Motor neuron (in vitro differentiated cells): ENCODE measurements around the gene DICER1. TPM values are rescaled to one million over a fixed set of nuclear protein-coding genes. Genes with fewer than 3 reads are reported as not detected.
A peak's percentile ranks its signal among the peaks of the same experiment; 100 is the strongest.

Experiments used
- ATAC-seq, 8 experiments: fragments of 200-7000 bp; cut with Tn5 transposase; replicated peaks in 6 of 8; 2 replicates each; pipeline ENCODE4 v1.8.0; 2021; ENCODE audit warnings: mild to moderate bottlenecking in 8 of 8, moderate library complexity in 8 of 8
- H3K27ac ChIP-seq, 2 donors: fragments of 250-450 bp; sonication (Bioruptor Pico); 2 replicates each; pipeline ENCODE4 v1.9.0; 2021; ENCODE audit warnings: antibody characterized with exemption in 2 of 2, mild to moderate bottlenecking in 2 of 2, moderate library complexity in 1 of 2
- H3K4me1 ChIP-seq, 2 donors: fragments of 250-450 bp; sonication (Bioruptor Pico); replicated peaks in 1 of 2; 2 replicates each; pipeline ENCODE4 v1.6.1; 2021; ENCODE audit warnings: antibody characterized with exemption in 2 of 2, mild to moderate bottlenecking in 2 of 2, moderate library complexity in 1 of 2
- H3K4me3 ChIP-seq, 5 donors: fragments of 250-450 bp; sonication (Bioruptor Pico); 2 replicates each; pipeline ENCODE4 v1.9.0; 2021; ENCODE audit warnings: antibody characterized with exemption in 5 of 5, mild to moderate bottlenecking in 5 of 5, moderate library complexity in 4 of 5
- WGBS, 10 experiments: fragments of 450-650 bp; shearing (Covaris generic); methylation state at CpG; one replicate each; pipeline ENCODE4 v1.0.0; 2022; 5-methylcytosine and 5-hydroxymethylcytosine counted together
- in situ Hi-C, 9 experiments: fragments of 400-800 bp; cut with MboI; loops; one replicate each; pipeline ENCODE4 v1.15.0; 2021; ENCODE audit warnings: low sequenced_read_pairs in 9 of 9, low pct_unique_long_range_greater_than_20kb in 2 of 9; ENCODE audit not compliant: unreplicated experiment in 9 of 9
- total RNA-seq, 8 experiments: library from RNA; unstranded; fragments of 300-600 nt; gene quantifications; 2 replicates each; pipeline versions ENCODE4 v1.2.3 to v1.2.4, GENCODE V29; 2022

DICER1 gene
- total RNA-seq, 8 experiments from 2014 or later, result 20.6 to 70.1 (median 51.4) TPM

DNA sequence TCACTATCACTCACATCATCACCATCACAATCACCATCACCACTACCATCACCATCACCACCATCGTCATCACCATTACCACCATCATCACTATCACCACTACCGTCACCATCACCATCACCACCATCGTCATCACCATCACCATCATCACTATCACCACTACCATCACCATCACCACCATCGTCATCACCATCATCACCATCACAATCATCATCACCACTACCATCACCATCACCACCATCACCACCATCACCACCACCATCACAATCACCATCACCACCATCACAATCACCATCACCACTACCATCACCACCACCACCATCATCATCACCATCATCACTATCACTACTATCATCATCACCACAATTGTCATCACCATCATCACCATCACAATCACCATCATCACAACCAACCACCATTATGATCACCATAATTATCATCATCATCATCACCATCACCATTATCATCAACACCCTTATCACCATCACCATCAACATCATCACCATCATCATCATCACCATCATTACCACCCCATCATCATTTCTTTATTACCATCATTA, 90.8 kb downstream of the DICER1 start:
- no peak overlapping the region for H3K4me3 ChIP-seq
- ATAC-seq, result no peak
- 6 to 94% (median 69%) methylated on average over 1 to 4 of the region's 4 CpGs; no CpG with 5 or more reads in 2 of the 10 experiments for whole genome bisulfite sequencing, 10 experiments
- H3K27ac ChIP-seq, result no peak overlapping the region
- in situ Hi-C loops, result no loop called here
- H3K4me1 ChIP-seq, result peaks cover 6 to 14% of the 10 kb centered on the region in 2 donors

DNA sequence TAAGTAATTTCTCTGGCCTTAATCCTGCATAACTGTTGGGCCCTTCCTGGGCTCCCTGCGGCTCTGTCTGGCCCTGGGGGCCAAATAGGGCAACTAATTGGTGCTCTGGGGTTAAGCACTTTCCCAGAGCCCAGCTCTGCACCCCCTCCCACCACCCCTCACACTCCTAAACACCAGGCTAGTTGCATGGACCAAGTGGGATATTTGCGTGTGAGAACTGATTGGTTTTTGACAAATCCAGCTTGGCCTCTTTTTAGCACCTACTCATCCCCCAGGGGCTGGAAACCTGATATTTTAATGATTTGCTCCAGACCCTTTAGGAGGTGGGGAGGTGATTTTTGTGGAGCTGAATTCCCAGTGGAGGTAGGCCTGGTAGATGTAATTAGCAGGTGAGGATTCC, 91.9 kb downstream of the DICER1 start:
- no peak overlapping the region for H3K4me3 ChIP-seq
- in situ Hi-C loops, result no loop called here
- ATAC-seq, result no peak
- H3K4me1 ChIP-seq, result peaks cover 0 to 8% of the 10 kb centered on the region in 2 donors
- 0 to 71% (median 41%) methylated on average over 1 of the region's 2 CpGs; no CpG with 5 or more reads in 4 of the 10 experiments for WGBS, 10 experiments
- H3K27ac ChIP-seq, result no peak overlapping the region

DNA sequence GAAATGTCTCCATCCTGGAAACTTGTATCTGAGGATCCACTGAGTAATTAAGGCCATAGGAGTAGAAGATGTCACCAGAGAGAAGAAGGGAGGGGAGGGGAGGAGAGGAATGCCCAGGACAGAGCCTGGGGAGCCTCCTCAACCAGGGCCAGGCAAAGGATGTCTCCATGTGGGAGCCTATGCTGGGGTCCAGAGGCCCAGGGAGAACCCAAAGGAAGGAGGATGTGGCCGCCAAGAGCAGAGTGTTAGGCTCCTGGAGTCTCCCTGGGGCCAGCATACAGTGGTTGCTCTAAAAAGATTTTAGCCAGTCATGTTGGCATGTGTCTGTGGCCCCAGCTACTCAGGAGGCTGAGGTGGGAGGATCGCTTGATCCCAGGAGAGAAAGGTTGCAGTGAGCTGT, 92.6 kb downstream of the DICER1 start:
- Histone ChIP-seq H3K27ac (no peak overlapping the region), H3K4me3 (no peak overlapping the region), H3K4me1 (peaks cover 0 to 8% of the 10 kb centered on the region in 2 donors)
- no peak for ATAC-seq
- WGBS, 10 experiments, result 14 to 100% (median 80%) methylated on average over 1 to 2 of the region's 2 CpGs; no CpG with 5 or more reads in 3 of the 10 experiments
- in situ Hi-C loops, result no loop called here

DNA sequence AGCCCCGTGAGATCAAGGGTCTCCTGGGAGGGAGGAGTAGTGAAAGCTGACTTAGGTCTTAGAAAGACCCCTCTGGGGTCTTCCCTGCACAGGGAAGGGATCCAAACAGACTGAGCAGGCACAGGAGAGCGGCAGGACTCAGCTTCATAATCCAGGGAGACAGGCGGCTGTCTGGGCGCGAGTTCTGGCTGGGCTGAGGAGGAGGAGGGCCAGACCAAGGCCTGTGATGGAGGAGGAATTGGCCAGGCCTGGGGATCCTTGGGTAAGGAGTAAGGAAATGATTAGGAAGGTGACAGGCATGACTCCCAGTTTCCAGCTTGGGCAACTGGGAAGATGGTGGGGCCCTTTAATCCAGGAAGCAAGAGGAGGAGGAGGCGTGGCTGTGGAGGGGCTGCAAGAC, 93.1 kb downstream of the DICER1 start:
- ATAC-seq, result no peak
- 36 to 92% (median 80%) methylated on average over 2 to 4 of the region's 6 CpGs; no CpG with 5 or more reads in 4 of the 10 experiments for WGBS, 10 experiments
- in situ Hi-C loops, result no loop called here
- Histone ChIP-seq H3K27ac (no peak overlapping the region), H3K4me1 (peaks cover 0 to 8% of the 10 kb centered on the region in 2 donors), H3K4me3 (no peak overlapping the region)

DNA sequence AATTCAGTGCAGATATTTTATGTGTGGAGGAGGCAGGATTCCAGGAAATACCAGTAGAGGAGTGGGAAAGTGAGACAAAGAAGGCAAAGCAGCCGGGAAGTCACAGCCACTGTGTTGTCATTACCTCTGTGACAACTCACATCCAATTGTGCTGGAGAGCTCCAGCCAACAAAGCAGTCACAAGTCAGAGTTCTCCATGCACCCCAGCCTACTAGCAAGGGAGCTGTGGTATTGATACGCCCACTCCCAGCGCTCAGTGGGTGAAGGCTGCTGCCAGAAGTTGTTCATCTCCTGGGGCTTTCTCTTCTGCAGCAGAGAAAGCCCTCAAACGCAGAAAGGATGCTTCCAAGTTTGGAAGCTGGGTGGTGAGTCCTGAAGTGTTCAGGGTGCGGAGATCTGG, 93.9 kb downstream of the DICER1 start:
- WGBS, 10 experiments, result 25 to 90% (median 38%) methylated on average over 2 to 5 of the region's 5 CpGs; no CpG with 5 or more reads in 4 of the 10 experiments
- Histone ChIP-seq H3K27ac (no peak overlapping the region), H3K4me3 (no peak overlapping the region), H3K4me1 (peaks cover 0 to 8% of the 10 kb centered on the region in 2 donors)
- in situ Hi-C loops, result no loop called here
- peak in 2 of 8 experiments; percentile 27 to 49 for ATAC-seq

DNA sequence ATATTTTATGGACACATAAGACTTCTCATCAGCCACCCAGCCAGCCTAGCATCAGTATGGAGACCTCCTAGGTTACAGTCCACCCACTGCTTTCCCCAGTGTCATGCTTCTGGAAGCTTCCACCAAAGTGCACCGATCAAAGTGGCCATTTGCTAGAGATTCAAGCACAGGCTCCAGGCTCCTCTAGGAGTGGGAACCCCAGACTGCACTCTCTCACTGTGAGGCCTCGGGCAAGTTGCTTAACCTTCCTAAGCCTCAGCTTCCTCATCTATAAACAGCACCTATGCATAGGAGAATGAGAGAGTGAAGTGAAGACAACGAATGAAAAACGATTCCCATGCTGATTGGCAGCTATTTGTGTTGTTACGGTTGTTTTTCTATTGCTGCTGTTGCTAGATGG, 94.4 kb downstream of the DICER1 start:
- no peak overlapping the region for H3K4me3 ChIP-seq
- no peak overlapping the region for H3K27ac ChIP-seq
- peaks cover 0 to 4% of the 10 kb centered on the region in 2 donors for H3K4me1 ChIP-seq
- in situ Hi-C loops, result no loop called here
- 20 to 100% (median 83%) methylated on average over 1 to 4 of the region's 5 CpGs; no CpG with 5 or more reads in 2 of the 10 experiments for WGBS, 10 experiments
- peak in 1 of 8 experiments; percentile 6 for ATAC-seq

DNA sequence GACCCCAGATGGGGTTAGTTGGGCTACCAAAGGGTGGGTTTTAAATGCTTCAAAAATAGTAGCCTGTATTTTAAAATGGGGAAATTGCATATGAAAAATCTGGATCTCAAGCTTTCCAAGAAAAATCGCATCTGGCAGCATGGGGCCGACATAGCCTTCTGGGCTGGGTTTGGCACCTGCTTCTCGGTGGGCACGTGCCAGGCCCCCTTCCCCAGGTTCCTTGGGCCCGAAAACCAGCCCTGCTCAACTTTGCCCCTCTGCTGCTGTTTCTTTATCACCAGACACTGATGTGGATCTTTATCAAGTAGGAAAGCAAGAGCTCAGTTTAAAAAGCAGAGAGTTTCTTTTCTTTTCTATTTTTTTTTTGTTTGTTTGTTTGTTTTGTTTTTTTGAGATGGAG, 95.1 kb downstream of the DICER1 start:
- no peak for ATAC-seq
- 30 to 90% (median 60%) methylated on average over 1 to 4 of the region's 5 CpGs; no CpG with 5 or more reads in 3 of the 10 experiments for WGBS, 10 experiments
- Histone ChIP-seq H3K27ac (no peak overlapping the region), H3K4me1 (no peaks in the 10 kb centered on the region), H3K4me3 (no peak overlapping the region)
- in situ Hi-C loops, result no loop called here

DNA sequence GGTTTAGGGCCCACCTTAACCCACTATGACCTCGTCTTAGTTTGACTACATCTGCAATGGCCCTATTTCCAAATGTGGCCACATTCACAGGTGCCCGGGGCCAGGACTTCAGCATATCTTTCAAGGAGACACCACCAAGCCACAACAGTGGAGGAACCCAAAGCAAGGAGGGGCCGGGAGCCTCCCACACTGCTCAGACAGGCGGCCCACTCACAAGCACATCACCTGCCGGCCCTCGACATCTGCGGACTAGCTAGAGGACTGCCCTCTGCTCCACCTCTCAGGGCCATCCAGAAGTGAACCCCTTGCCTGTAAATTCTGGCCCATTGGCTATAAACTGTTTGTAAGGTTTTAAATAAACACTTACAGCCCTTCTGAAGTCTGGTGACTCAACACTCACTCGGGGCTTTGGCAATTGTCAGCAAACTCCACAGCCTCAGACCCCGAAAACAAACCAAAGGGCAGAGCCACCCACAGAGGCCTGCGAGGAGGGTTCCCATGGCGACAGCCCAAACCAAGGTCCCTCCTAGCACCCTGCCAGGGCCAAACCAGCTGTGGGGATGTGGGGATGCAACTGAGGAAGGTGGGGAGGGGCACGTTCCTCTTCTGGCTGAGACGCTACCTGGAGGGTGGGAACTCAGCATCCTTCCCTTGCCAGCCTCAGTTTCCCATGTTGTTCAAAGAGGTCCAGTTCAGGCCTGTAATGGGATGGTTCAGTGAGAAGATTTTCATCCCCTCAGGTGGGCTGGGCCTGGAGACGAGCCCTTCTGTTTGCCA, 95.8 kb downstream of the DICER1 start:
- 14 to 100% (median 84%) methylated on average over 1 to 5 of the region's 14 CpGs; no CpG with 5 or more reads in 5 of the 10 experiments for WGBS, 10 experiments

DNA sequence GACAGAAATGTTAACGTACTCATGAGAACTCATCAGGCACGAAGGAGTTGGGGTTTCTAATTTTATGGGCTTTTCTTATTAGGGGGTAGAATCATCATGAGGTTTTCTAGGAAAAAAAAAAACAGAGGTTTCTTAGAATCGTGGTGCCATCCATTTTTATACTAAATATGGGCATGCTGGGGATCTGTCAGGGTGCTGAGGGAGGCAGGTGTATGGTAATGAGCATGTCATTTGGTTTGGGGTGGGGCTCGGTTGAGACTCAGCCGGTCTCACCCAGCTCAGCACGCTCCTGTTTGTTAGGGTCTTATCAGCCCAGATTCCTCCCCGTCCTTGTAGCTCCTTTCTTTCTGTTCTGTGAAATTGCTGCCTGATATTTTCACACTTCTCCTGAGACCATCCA, 98.2 kb downstream of the DICER1 start:
- Histone ChIP-seq H3K27ac (no peak overlapping the region), H3K4me1 (no peaks in the 10 kb centered on the region), H3K4me3 (no peak overlapping the region)
- 17 to 100% (median 69%) methylated on average over 1 to 6 of the region's 7 CpGs; no CpG with 5 or more reads in 2 of the 10 experiments for WGBS, 10 experiments
- ATAC-seq, result no peak
- in situ Hi-C loops, result no loop called here

More for the DNA sequence above, 95.8 kb downstream of the DICER1 start:
- no peak overlapping the region for H3K27ac ChIP-seq
- no peak for ATAC-seq
- no peaks in the 10 kb centered on the region for H3K4me1 ChIP-seq
- in situ Hi-C loops, result no loop called here
- no peak overlapping the region for H3K4me3 ChIP-seq

DNA sequence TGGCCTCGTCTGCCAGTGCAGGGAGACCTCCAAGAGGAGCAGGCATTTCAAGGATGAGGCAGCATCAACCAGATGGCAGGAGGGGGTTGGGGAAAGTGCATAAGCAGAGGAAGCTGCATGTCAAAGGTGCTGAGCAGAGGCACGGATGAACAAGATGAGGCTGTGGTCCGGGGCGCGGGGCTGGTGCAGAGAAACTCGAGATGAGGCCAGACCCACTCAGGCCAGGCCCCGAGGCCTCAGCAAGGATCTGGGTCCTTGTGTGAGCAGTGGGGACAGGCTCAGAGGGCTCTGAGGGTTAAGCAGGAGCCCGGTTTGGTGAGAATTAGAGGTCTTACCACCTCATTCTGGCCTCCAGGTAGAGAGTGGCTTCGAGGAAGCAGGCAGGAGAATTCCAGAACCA, 98.8 kb downstream of the DICER1 start:
- Histone ChIP-seq H3K4me1 (no peaks in the 10 kb centered on the region), H3K4me3 (no peak overlapping the region), H3K27ac (no peak overlapping the region)
- ATAC-seq, result peak in 1 of 8 experiments; percentile 18
- WGBS, 10 experiments, result 30 to 100% (median 70%) methylated on average over 1 to 6 of the region's 9 CpGs; no CpG with 5 or more reads in 3 of the 10 experiments
- in situ Hi-C loops, result no loop called here

DNA sequence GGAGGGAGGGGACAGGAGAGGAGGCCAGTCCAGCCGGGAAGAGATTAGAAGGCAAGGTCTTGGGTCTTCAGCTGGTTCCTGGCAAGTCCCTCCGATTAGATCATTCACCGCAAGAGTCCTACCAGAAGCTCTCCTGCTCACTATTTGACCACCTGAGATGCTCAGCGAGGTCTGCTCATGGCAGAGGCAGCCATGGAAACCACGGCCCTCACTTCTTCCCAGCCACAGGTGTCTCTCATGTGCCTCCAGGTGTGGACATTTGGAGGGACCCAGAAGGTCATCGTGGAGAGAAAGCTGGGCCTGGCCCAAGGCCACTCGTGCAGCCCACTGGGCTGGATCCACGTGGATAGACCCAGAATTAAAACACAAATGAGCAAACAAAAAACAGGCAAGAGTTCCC, 99.5 kb downstream of the DICER1 start:
- Histone ChIP-seq H3K4me3 (no peak overlapping the region), H3K27ac (no peak overlapping the region), H3K4me1 (no peaks in the 10 kb centered on the region)
- WGBS, 10 experiments, result 18 to 87% (median 65%) methylated on average over 3 to 5 of the region's 8 CpGs; no CpG with 5 or more reads in 7 of the 10 experiments
- in situ Hi-C loops, result no loop called here
- no peak for ATAC-seq

DNA sequence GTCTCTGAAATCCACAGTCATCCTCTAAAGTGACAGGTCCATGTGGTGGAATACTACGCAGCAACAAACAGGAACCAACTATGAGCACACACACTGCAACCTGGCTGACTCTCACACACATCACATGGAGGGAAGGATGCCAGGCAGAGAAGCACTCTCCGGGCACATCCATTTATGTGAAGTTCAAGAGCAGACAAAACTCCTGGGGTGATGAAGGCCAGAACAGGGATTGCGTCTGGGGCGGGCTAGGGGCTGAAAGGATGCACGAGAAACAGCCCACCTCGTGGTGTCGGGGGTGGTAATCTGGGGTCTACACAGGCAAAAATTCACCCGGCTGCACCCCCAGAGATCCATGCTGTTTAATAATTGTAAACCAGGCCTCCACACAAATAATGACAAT, 100.2 kb downstream of the DICER1 start:
- 64 to 100% (median 90%) methylated on average over 1 to 8 of the region's 8 CpGs; no CpG with 5 or more reads in 5 of the 10 experiments for WGBS, 10 experiments
- in situ Hi-C loops, result no loop called here

DNA sequence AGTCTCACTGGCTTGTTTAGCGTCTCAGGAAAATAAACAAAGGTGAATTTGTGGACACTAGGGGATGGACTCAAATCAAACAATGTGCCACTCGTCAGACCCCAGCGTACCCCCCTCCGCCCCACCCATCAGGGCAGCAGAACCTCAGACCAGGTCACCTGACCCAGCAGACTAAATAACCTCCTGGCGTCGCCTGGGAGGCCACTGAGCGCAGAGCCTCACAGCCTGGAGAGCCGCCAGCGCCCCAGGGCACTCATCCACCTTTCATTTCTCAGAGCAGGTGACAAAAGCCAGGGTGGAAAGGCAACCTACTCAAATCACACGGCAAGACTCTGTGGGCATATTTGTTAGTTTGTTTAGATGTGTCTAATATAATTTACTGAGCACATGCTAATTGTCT, 100.9 kb downstream of the DICER1 start:
- Histone ChIP-seq H3K4me1 (peaks cover 0 to 2% of the 10 kb centered on the region in 2 donors), H3K27ac (no peak overlapping the region), H3K4me3 (no peak overlapping the region)
- ATAC-seq, result no peak
- 80 to 100% (median 100%) methylated on average over 1 to 4 of the region's 10 CpGs; no CpG with 5 or more reads in 7 of the 10 experiments for WGBS, 10 experiments
- in situ Hi-C loops, result no loop called here

More for the DNA sequence above, 100.2 kb downstream of the DICER1 start:
- Histone ChIP-seq H3K4me3 (no peak overlapping the region), H3K4me1 (no peaks in the 10 kb centered on the region), H3K27ac (no peak overlapping the region)
- no peak for ATAC-seq
